Keratinocyte (primary cell): Measurements from ENCODE around the gene ZNF324B. TPM values are rescaled to one million over a fixed set of nuclear protein-coding genes. Genes with fewer than 3 reads are reported as not detected.

Source experiments
- DNase-seq: peaks from one replicate; pipeline ENCODE4 v3.0.0-alpha.2; 2011; ENCODE audit warnings: low read depth, missing footprints, low spot score
- FAIRE-seq: peaks from 2 replicates; lab custom pipeline; 2011; peaks lifted over from hg19 to GRCh38; lab: Jason Lieb, UNC
- H2AFZ ChIP-seq: 2 replicates; pipeline ENCODE4 v1.6.0; 2012; ENCODE audit warnings: low read length, control low read depth, inconsistent platforms; ENCODE audit not compliant: control insufficient read depth
- H3K27ac ChIP-seq: 2 replicates; pipeline ENCODE4 v1.5.1; 2011; ENCODE audit warnings: low read length; ENCODE audit not compliant: control insufficient read depth, insufficient read depth
- H3K27me3 ChIP-seq: 3 replicates; pipeline ENCODE4 v1.6.0; 2011; ENCODE audit warnings: low read length; ENCODE audit not compliant: control insufficient read depth, insufficient read depth; ENCODE audit errors: extremely low read depth
- H3K36me3 ChIP-seq, 2 experiments: 2 replicates in 1 of 2; 3 replicates in 1 of 2; pipeline ENCODE4 v1.5.1; 2011; ENCODE audit warnings: low read length in 2 of 2, mild to moderate bottlenecking in 1 of 2; ENCODE audit not compliant: control insufficient read depth in 2 of 2, insufficient read depth in 2 of 2; ENCODE audit errors: extremely low read depth in 1 of 2
- H3K4me1 ChIP-seq: 3 replicates; pipeline ENCODE4 v1.5.1; 2011; ENCODE audit warnings: low read length; ENCODE audit not compliant: control insufficient read depth, insufficient read depth; ENCODE audit errors: extremely low read depth
- H3K4me2 ChIP-seq: 3 replicates; pipeline ENCODE4 v1.6.0; 2011; ENCODE audit warnings: low read depth, low read length; ENCODE audit not compliant: control insufficient read depth, insufficient read depth; ENCODE audit errors: extremely low read depth
- H3K4me3 ChIP-seq, 3 experiments: fragments of 200-600 bp in 1 of 3; sonication (generic) in 1 of 3; 2 replicates in 2 of 3; 3 replicates in 1 of 3; pipeline ENCODE4 v1.5.1; 2011 to 2016; ENCODE audit warnings: low read length in 3 of 3, mild to moderate bottlenecking in 3 of 3, control low read depth in 2 of 3, inconsistent platforms in 1 of 3, low read depth in 1 of 3, mixed read lengths in 1 of 3, mixed run types in 1 of 3, moderate library complexity in 1 of 3; ENCODE audit not compliant: control insufficient read depth in 2 of 3, insufficient read depth in 2 of 3; ENCODE audit errors: extremely low read depth in 1 of 3
- H3K79me2 ChIP-seq: 2 replicates; pipeline ENCODE4 v1.6.0; 2012; ENCODE audit warnings: low read length; ENCODE audit not compliant: control insufficient read depth, insufficient read depth
- H3K9ac ChIP-seq: 3 replicates; pipeline ENCODE4 v1.6.0; 2011; ENCODE audit warnings: low read length; ENCODE audit not compliant: control insufficient read depth, insufficient read depth; ENCODE audit errors: extremely low read depth
- H3K9me1 ChIP-seq: 3 replicates; pipeline ENCODE4 v1.6.0; 2011; ENCODE audit warnings: low read length; ENCODE audit not compliant: control insufficient read depth, insufficient read depth; ENCODE audit errors: extremely low read depth
- H3K9me3 ChIP-seq: 2 replicates; pipeline ENCODE4 v1.5.1; 2012; ENCODE audit warnings: low read depth, low read length; ENCODE audit not compliant: control insufficient read depth
- H4K20me1 ChIP-seq: 3 replicates; pipeline ENCODE4 v1.6.0; 2011; ENCODE audit warnings: low read length; ENCODE audit not compliant: control insufficient read depth, insufficient read depth; ENCODE audit errors: extremely low read depth
- EZH2 ChIP-seq: IDR thresholded peaks from one replicate; pipeline ENCODE4 v1.6.1; 2012; ENCODE audit warnings: inconsistent platforms, mild to moderate bottlenecking, low read length, moderate library complexity
- dilution Hi-C: fragments of 300-500 bp; cut with MboI; formaldehyde crosslinking; loops from one replicate; pipeline ENCODE4 v1.7.0; 2020; ENCODE audit warnings: low sequenced_read_pairs; ENCODE audit not compliant: extremely low pct_ligation_motif_present
- polyA plus RNA-seq, 5 experiments: library from polyadenylated mRNA; depleted of rRNA in 3 of 5; stranded (reverse) in 3 of 5; stranded (forward) in 1 of 5; unstranded in 1 of 5; fragments of >200 nt; gene quantifications; 1 replicate in 1 of 5; 2 replicates in 3 of 5; 3 replicates in 1 of 5; pipeline versions ENCODE4 v1.2.1 to v1.2.3, GENCODE V29; 2011 to 2012; ENCODE audit warnings: missing spikeins in 2 of 5, low read depth in 1 of 5, low replicate concordance in 1 of 5
- TF ChIP-seq, protein P1 (sequence below), 3 experiments: IDR thresholded peaks in 1 of 3; conservative IDR thresholded peaks in 1 of 3; optimal IDR thresholded peaks in 1 of 3; 2 replicates in 2 of 3; 3 replicates in 1 of 3; pipeline versions ENCODE3 to v1.5.1; 2011; ENCODE audit warnings: low read length in 3 of 3, mild to moderate bottlenecking in 3 of 3, moderate library complexity in 2 of 3, control low read depth in 1 of 3, inconsistent platforms in 1 of 3; ENCODE audit not compliant: insufficient read depth in 2 of 3; ENCODE audit errors: extremely low read depth in 1 of 3

The ZNF324B gene
- polyA plus RNA-seq, 1 donor (not counting 4 experiments of a cell fraction or from before 2014, with no cell fraction given): 2.0 TPM

DNA sequence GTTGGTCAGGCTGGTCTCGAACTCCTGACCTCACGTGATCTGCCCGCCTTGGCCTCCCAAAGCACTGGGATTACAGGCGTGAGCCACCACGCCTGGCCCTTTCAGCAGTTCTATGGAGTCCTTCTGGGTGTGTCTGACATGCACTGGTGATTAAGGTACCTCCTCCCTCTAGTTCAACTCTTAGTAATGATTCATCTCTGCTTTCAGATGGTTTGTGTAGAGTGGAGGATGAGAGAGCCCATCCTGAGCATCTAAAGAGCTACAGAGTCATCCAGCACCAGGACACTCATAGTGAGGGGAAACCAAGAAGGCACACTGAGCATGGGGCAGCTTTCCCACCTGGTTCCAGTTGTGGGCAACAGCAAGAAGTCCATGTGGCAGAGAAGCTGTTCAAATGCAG is 34.8 kb upstream of the ZNF324B start:
- H3K79me2 ChIP-seq: peaks cover 7% of the 10 kb centered on the region
- H3K27me3 ChIP-seq: no peaks in the 10 kb centered on the region
- no peak for DNase-seq
- no peak overlapping the region for H3K27ac ChIP-seq
- FAIRE-seq: no peak
- H3K9me3 ChIP-seq: no peaks in the 10 kb centered on the region
- dilution Hi-C loops: no loop called here
- H3K9me1 ChIP-seq: no peaks in the 10 kb centered on the region
- H3K4me1 ChIP-seq: no peaks in the 10 kb centered on the region
- no peak for TF ChIP-seq EZH2
- TF ChIP-seq, protein P1, sequence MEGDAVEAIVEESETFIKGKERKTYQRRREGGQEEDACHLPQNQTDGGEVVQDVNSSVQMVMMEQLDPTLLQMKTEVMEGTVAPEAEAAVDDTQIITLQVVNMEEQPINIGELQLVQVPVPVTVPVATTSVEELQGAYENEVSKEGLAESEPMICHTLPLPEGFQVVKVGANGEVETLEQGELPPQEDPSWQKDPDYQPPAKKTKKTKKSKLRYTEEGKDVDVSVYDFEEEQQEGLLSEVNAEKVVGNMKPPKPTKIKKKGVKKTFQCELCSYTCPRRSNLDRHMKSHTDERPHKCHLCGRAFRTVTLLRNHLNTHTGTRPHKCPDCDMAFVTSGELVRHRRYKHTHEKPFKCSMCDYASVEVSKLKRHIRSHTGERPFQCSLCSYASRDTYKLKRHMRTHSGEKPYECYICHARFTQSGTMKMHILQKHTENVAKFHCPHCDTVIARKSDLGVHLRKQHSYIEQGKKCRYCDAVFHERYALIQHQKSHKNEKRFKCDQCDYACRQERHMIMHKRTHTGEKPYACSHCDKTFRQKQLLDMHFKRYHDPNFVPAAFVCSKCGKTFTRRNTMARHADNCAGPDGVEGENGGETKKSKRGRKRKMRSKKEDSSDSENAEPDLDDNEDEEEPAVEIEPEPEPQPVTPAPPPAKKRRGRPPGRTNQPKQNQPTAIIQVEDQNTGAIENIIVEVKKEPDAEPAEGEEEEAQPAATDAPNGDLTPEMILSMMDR (optimal IDR thresholded peaks at IDR 0.05 in 1 of 3, IDR thresholded peaks at IDR 0.05 in 1 of 3, conservative IDR thresholded peaks at IDR 0.05 in 1 of 3; ENCODE audit: extremely low read depth in 1 of 3, insufficient read depth in 2 of 3, low read length in 3 of 3): no peak
- H3K4me3 ChIP-seq: no peak overlapping the region
- no peak overlapping the region for H3K4me2 ChIP-seq
- H3K36me3 ChIP-seq: peaks cover 18 to 29% of the 10 kb centered on the region in 2 experiments
- H2AFZ ChIP-seq: no peak overlapping the region
- no peak overlapping the region for H3K9ac ChIP-seq
- H4K20me1 ChIP-seq: no peaks in the 10 kb centered on the region

DNA sequence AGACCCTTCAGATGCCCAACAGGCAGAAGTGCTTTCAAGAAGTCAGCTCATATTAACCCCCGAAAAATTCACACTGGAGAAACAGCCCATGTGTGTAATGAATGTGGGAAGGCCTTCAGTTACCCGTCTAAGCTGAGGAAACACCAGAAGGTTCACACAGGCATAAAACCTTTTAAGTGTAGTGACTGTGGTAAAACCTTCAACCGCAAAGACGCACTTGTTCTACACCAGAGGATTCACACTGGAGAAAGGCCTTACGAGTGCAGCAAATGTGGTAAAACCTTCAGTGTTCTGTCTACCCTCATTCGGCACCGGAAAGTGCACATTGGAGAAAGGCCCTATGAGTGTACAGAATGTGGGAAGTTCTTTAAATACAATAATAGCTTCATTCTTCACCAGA is 34.4 kb upstream of the ZNF324B start:
- Histone ChIP-seq H3K4me1 (no peaks in the 10 kb centered on the region), H3K36me3 (peaks cover 18 to 29% of the 10 kb centered on the region in 2 experiments), H3K9me1 (no peaks in the 10 kb centered on the region), H2AFZ (no peak overlapping the region), H3K4me3 (no peak overlapping the region), H3K9ac (no peak overlapping the region), H3K27me3 (no peaks in the 10 kb centered on the region), H3K27ac (no peak overlapping the region), H3K79me2 (peaks cover 7% of the 10 kb centered on the region), H4K20me1 (no peaks in the 10 kb centered on the region), H3K4me2 (no peak overlapping the region), H3K9me3 (no peaks in the 10 kb centered on the region)
- dilution Hi-C loops: no loop called here
- FAIRE-seq: no peak
- TF ChIP-seq EZH2: no peak
- TF ChIP-seq, protein P1 (optimal IDR thresholded peaks at IDR 0.05 in 1 of 3, IDR thresholded peaks at IDR 0.05 in 1 of 3, conservative IDR thresholded peaks at IDR 0.05 in 1 of 3; ENCODE audit: extremely low read depth in 1 of 3, insufficient read depth in 2 of 3, low read length in 3 of 3): no peak
- DNase-seq: no peak
